ENCODE measurements around the gene GPRC5B. TPM values are rescaled to one million over a fixed set of nuclear protein-coding genes. Genes with fewer than 3 reads are reported as not detected.

The GPRC5B gene
- total RNA-seq, 1 experiment from 2014 or later, result 137 TPM

GRCh38 chr16:19872935-19873334, 11.7 kb downstream of the GPRC5B start:
- no peak for TF ChIP-seq CTCF (conservative IDR thresholded peaks at IDR 0.05)
- Mint-ChIP-seq H3K4me1 (peaks cover 37 to 41% of the 10 kb centered on the region in 2 experiments), H3K36me3 (ENCODE audit: insufficient read depth in 1 of 3, low read depth in 3 of 3) (peaks cover 42 to 80% (median 66%) of the 10 kb centered on the region in 3 experiments), H3K4me3 (no peak overlapping the region), H3K27me3 (ENCODE audit: low read depth) (no peaks in the 10 kb centered on the region), H3K27ac (no peak overlapping the region), H3K9me3 (no peaks in the 10 kb centered on the region)
- Histone ChIP-seq H3K14ac (ENCODE audit: insufficient read depth, low read length) (no peak overlapping the region), H3T11ph (ENCODE audit: low read length) (no peak overlapping the region), H2BK12ac (ENCODE audit: insufficient read length, low read depth, low read length) (no peak overlapping the region), H3K27me3 (ENCODE audit: insufficient read depth, low read length) (no peaks in the 10 kb centered on the region), H3K4me1 (ENCODE audit: insufficient read depth, low read length) (peaks cover 8% of the 10 kb centered on the region), H3K4ac (ENCODE audit: low read depth, low read length) (no peak overlapping the region), H3K27ac (ENCODE audit: insufficient read length, low read depth, low read length) (no peak overlapping the region), H2AFZ (ENCODE audit: low read length) (no peak overlapping the region), H3K4me2 (ENCODE audit: insufficient read depth, insufficient read length, low read length) (no peak overlapping the region), H2BK120ac (ENCODE audit: low read depth, low read length, poor library complexity, severe bottlenecking) (no peak overlapping the region), H2BK15ac (ENCODE audit: low read depth, low read length) (no peak overlapping the region), H3K79me1 (ENCODE audit: insufficient read depth, low read depth, low read length, poor library complexity, severe bottlenecking) (peaks cover 6% of the 10 kb centered on the region), H3K9me3 (ENCODE audit: control insufficient read depth, low read depth, low read length) (no peaks in the 10 kb centered on the region), H2BK5ac (ENCODE audit: insufficient read length, low read length) (no peak overlapping the region), H3K9ac (ENCODE audit: extremely low read depth, insufficient read length, low read length) (no peak overlapping the region), H3K79me2 (ENCODE audit: insufficient read depth, low read length) (peaks cover 27% of the 10 kb centered on the region; the same call in 1 of the 2 replicates), H2BK20ac (ENCODE audit: low read depth, low read length, poor library complexity, severe bottlenecking) (no peak overlapping the region), H2AK5ac (ENCODE audit: insufficient read length, low read length) (no peak overlapping the region), H4K8ac (replicated peaks; ENCODE audit: insufficient read length, low read depth, low read length) (no peak overlapping the region), H3K23ac (ENCODE audit: insufficient read length, low read depth, low read length) (no peak overlapping the region), H3K56ac (ENCODE audit: insufficient read length, low read depth, low read length) (no peak overlapping the region), H4K20me1 (ENCODE audit: control insufficient read depth, insufficient read depth, insufficient read length) (no peaks in the 10 kb centered on the region), H3K18ac (ENCODE audit: insufficient read length, low read depth, low read length) (no peak overlapping the region), H3K23me2 (ENCODE audit: insufficient read length, low read depth, low read length, poor library complexity, severe bottlenecking) (no peaks in the 10 kb centered on the region), H4K91ac (ENCODE audit: insufficient read length, low read depth, low read length) (no peak overlapping the region), H4K5ac (ENCODE audit: insufficient read length, low read depth, low read length) (no peak overlapping the region)
- no CpG with 5 or more reads among the region's 12 CpGs for WGBS (ENCODE audit: extremely low coverage, insufficient read length, low lambda C conversion rate)
- DNase-seq, result no peak

Data from H9 (cell line).